Dedifferentiated amniotic fluid mesenchymal stem cell (primary cell): ENCODE results near the gene NUCKS1.
A peak's percentile ranks its signal among the peaks of the same experiment; 100 is the strongest.

Experiments
- DNase-seq: peaks from one replicate; pipeline ENCODE4 v3.0.0-alpha.2; 2016; ENCODE audit errors: extremely low spot score

NUCKS1 gene

GRCh38 chr1:205770618-205771017 is 20.6 kb upstream of the NUCKS1 start:
- no peak for DNase-seq

- peak; percentile 20 for DNase-seq
Measured at GRCh38 chr1:205769641-205770365, 19.8 kb upstream of the NUCKS1 start.

- DNase-seq = no peak
Measured at GRCh38 chr1:205767248-205767647, 17.3 kb upstream of the NUCKS1 start.

- DNase-seq = no peak
Measured at GRCh38 chr1:205766570-205766969, 16.6 kb upstream of the NUCKS1 start.

GRCh38 chr1:205766038-205766437 is 16.1 kb upstream of the NUCKS1 start:
- DNase-seq = no peak

GRCh38 chr1:205764578-205764977 is 14.6 kb upstream of the NUCKS1 start:
- DNase-seq = no peak

GRCh38 chr1:205763980-205764379 is 14.0 kb upstream of the NUCKS1 start:
- no peak for DNase-seq

GRCh38 chr1:205760606-205761005 is 10.6 kb upstream of the NUCKS1 start:
- DNase-seq = no peak

GRCh38 chr1:205756552-205756951 is 6.6 kb upstream of the NUCKS1 start:
- DNase-seq = no peak

GRCh38 chr1:205754857-205755256 is 4.9 kb upstream of the NUCKS1 start:
- no peak for DNase-seq

GRCh38 chr1:205751036-205751651 is 1.2 kb upstream of the NUCKS1 start:
- DNase-seq = no peak

GRCh38 chr1:205749234-205750137 is 496 bp downstream of the NUCKS1 start:
- peak; percentile 90 for DNase-seq

GRCh38 chr1:205748403-205749233 is 1.4 kb downstream of the NUCKS1 start:
- peak; percentile 87 for DNase-seq

- no peak for DNase-seq
Measured at GRCh38 chr1:205746757-205747412, 3.1 kb downstream of the NUCKS1 start.

GRCh38 chr1:205744403-205744802 is 5.6 kb downstream of the NUCKS1 start:
- DNase-seq = no peak

GRCh38 chr1:205743977-205744376 is 6.0 kb downstream of the NUCKS1 start:
- no peak for DNase-seq

- DNase-seq = no peak
Measured at GRCh38 chr1:205741681-205742080, 8.3 kb downstream of the NUCKS1 start.

- peak; percentile 25 for DNase-seq
Measured at GRCh38 chr1:205739348-205740160, 10.4 kb downstream of the NUCKS1 start.

GRCh38 chr1:205735218-205735617 is 14.8 kb downstream of the NUCKS1 start:
- DNase-seq = no peak
